H9 (cell line): ENCODE results near the gene DTX3L. TPM values are rescaled to one million over a fixed set of nuclear protein-coding genes. Genes with fewer than 3 reads are reported as not detected.

ENCODE experiments used
- DNase-seq: peaks from one replicate; pipeline ENCODE4 v3.0.0-alpha.2; 2017
- H2AFZ ChIP-seq: one replicate; pipeline ENCODE4 v1.6.1; 2013; ENCODE audit warnings: mild to moderate bottlenecking, low read length, control low read depth, moderate library complexity
- H2AK5ac ChIP-seq: 2 replicates; pipeline ENCODE4 v1.6.1; 2013; ENCODE audit warnings: low read length, control low read depth, mixed read lengths; ENCODE audit not compliant: insufficient read length
- H2BK120ac ChIP-seq: one replicate; pipeline ENCODE4 v1.6.1; 2013; ENCODE audit warnings: low read depth, mild to moderate bottlenecking, low read length, control low read depth, inconsistent platforms; ENCODE audit not compliant: poor library complexity, severe bottlenecking
- H2BK12ac ChIP-seq: 2 replicates; pipeline ENCODE4 v1.6.1; 2013; ENCODE audit warnings: low read length, control low read depth, mixed read lengths, low read depth; ENCODE audit not compliant: insufficient read length
- H2BK15ac ChIP-seq: 2 replicates; pipeline ENCODE4 v1.6.1; 2013; ENCODE audit warnings: low read depth, low read length, control low read depth
- H2BK20ac ChIP-seq: one replicate; pipeline ENCODE4 v1.6.1; 2013; ENCODE audit warnings: low read depth, mild to moderate bottlenecking, low read length, control low read depth, inconsistent platforms; ENCODE audit not compliant: poor library complexity, severe bottlenecking
- H2BK5ac ChIP-seq: 2 replicates; pipeline ENCODE4 v1.6.1; 2013; ENCODE audit warnings: low read length, control low read depth, mixed read lengths; ENCODE audit not compliant: insufficient read length
- H3K14ac ChIP-seq: 2 replicates; pipeline ENCODE4 v1.6.1; 2013; ENCODE audit warnings: low read length, control low read depth; ENCODE audit not compliant: insufficient read depth
- H3K18ac ChIP-seq: 2 replicates; pipeline ENCODE4 v1.6.1; 2013; ENCODE audit warnings: low read depth, mild to moderate bottlenecking, mixed read lengths, low read length, control low read depth; ENCODE audit not compliant: insufficient read length
- H3K23ac ChIP-seq: 2 replicates; pipeline ENCODE4 v1.6.1; 2013; ENCODE audit warnings: low read length, control low read depth, mixed read lengths, low read depth; ENCODE audit not compliant: insufficient read length
- H3K23me2 ChIP-seq: 2 replicates; pipeline ENCODE4 v1.6.1; 2013; ENCODE audit warnings: low read depth, mild to moderate bottlenecking, mixed read lengths, low read length, control low read depth; ENCODE audit not compliant: insufficient read length, poor library complexity, severe bottlenecking
- H3K27ac ChIP-seq: 2 replicates; pipeline ENCODE4 v1.5.1; 2013; ENCODE audit warnings: low read length, control low read depth, mixed read lengths, low read depth; ENCODE audit not compliant: insufficient read length
- H3K27me3 ChIP-seq: 2 replicates; pipeline ENCODE4 v1.6.1; 2013; ENCODE audit warnings: low read length, control low read depth, inconsistent platforms; ENCODE audit not compliant: insufficient read depth
- H3K4ac ChIP-seq: 2 replicates; pipeline ENCODE4 v1.6.1; 2013; ENCODE audit warnings: low read depth, mild to moderate bottlenecking, control low read depth, inconsistent platforms, low read length, moderate library complexity
- H3K4me1 ChIP-seq: 2 replicates; pipeline ENCODE4 v1.6.1; 2013; ENCODE audit warnings: low read length, control low read depth, inconsistent platforms; ENCODE audit not compliant: insufficient read depth
- H3K4me2 ChIP-seq: 2 replicates; pipeline ENCODE4 v1.6.1; 2013; ENCODE audit warnings: low read length, control low read depth, mixed read lengths; ENCODE audit not compliant: insufficient read length, insufficient read depth
- H3K56ac ChIP-seq: 2 replicates; pipeline ENCODE4 v1.6.1; 2013; ENCODE audit warnings: low read depth, mild to moderate bottlenecking, mixed read lengths, low read length, control low read depth; ENCODE audit not compliant: insufficient read length
- H3K79me1 ChIP-seq: 2 replicates; pipeline ENCODE4 v1.6.1; 2013; ENCODE audit warnings: low read depth, mild to moderate bottlenecking, moderate library complexity, low read length, control low read depth, inconsistent platforms; ENCODE audit not compliant: insufficient read depth, poor library complexity, severe bottlenecking
- H3K79me2 ChIP-seq: 2 replicates; pipeline ENCODE4 v1.6.1; 2013; ENCODE audit warnings: low read length, control low read depth, inconsistent platforms; ENCODE audit not compliant: insufficient read depth
- H3K9ac ChIP-seq: 2 replicates; pipeline ENCODE4 v1.6.1; 2013; ENCODE audit warnings: low read length, control low read depth, mixed read lengths; ENCODE audit not compliant: insufficient read length; ENCODE audit errors: extremely low read depth
- H3K9me3 ChIP-seq: one replicate; pipeline ENCODE4 v1.6.1; 2013; ENCODE audit warnings: low read depth, low read length, inconsistent platforms; ENCODE audit not compliant: control insufficient read depth
- H3T11ph ChIP-seq: one replicate; pipeline ENCODE4 v1.6.1; 2013; ENCODE audit warnings: mild to moderate bottlenecking, low read length, control low read depth, inconsistent platforms
- H4K20me1 ChIP-seq: one replicate; pipeline ENCODE4 v1.6.1; 2013; ENCODE audit not compliant: control insufficient read depth, insufficient read length, insufficient read depth
- H4K5ac ChIP-seq: 2 replicates; pipeline ENCODE4 v1.6.1; 2013; ENCODE audit warnings: low read depth, mild to moderate bottlenecking, mixed read lengths, low read length, control low read depth; ENCODE audit not compliant: insufficient read length
- H4K8ac ChIP-seq: replicated peaks from 2 replicates; pipeline ENCODE4 v1.6.1; 2013; ENCODE audit warnings: low read length, control low read depth, mixed read lengths, low read depth; ENCODE audit not compliant: insufficient read length
- H4K91ac ChIP-seq: 2 replicates; pipeline ENCODE4 v1.6.1; 2013; ENCODE audit warnings: low read depth, mild to moderate bottlenecking, moderate library complexity, mixed read lengths, low read length, control low read depth; ENCODE audit not compliant: insufficient read length
- H3K27ac Mint-ChIP-seq, 3 experiments: 2 replicates in 2 of 3; 3 replicates in 1 of 3; pipeline ENCODE4 v1.8.0; 2020 to 2021; ENCODE audit warnings: mixed read lengths in 3 of 3, mild to moderate bottlenecking in 1 of 3, moderate library complexity in 1 of 3
- H3K27me3 Mint-ChIP-seq: 2 replicates; pipeline ENCODE4 v1.8.0; 2021; ENCODE audit warnings: low read depth, mild to moderate bottlenecking, moderate library complexity, mixed read lengths
- H3K36me3 Mint-ChIP-seq, 3 experiments: 2 replicates in 2 of 3; 3 replicates in 1 of 3; pipeline ENCODE4 v1.8.0; 2020 to 2021; ENCODE audit warnings: low read depth in 3 of 3, mixed read lengths in 3 of 3; ENCODE audit not compliant: insufficient read depth in 1 of 3
- H3K4me1 Mint-ChIP-seq, 2 experiments: 2 replicates each; pipeline ENCODE4 v1.8.0; 2020; ENCODE audit warnings: mixed read lengths in 2 of 2
- H3K4me3 Mint-ChIP-seq, 2 experiments: 2 replicates in 1 of 2; 3 replicates in 1 of 2; pipeline ENCODE4 v1.8.0; 2020 to 2021; ENCODE audit warnings: mild to moderate bottlenecking in 2 of 2, mixed read lengths in 2 of 2, moderate library complexity in 1 of 2
- H3K9me3 Mint-ChIP-seq, 2 experiments: 2 replicates in 1 of 2; 3 replicates in 1 of 2; pipeline ENCODE4 v1.8.0; 2020; ENCODE audit warnings: mild to moderate bottlenecking in 2 of 2, mixed read lengths in 2 of 2, moderate library complexity in 1 of 2
- total RNA-seq: library from RNA; stranded (reverse); gene quantifications from 2 replicates; pipeline ENCODE4 v1.2.1, GENCODE V29; 2021
- TF ChIP-seq, protein P1 (sequence below): fragments of 200-600 bp; sonication (generic); conservative IDR thresholded peaks from 3 replicates; pipeline ENCODE4 v1.8.0; 2021; ENCODE audit warnings: antibody characterized with exemption, mild to moderate bottlenecking

The DTX3L gene
- total RNA-seq, 1 experiment from 2014 or later: 7.5 TPM

GRCh38 chr3:122586773-122587485 lies 22.8 kb downstream of the DTX3L start:
- H4K8ac ChIP-seq: no peak overlapping the region

More at GRCh38 chr3:122586773-122587485, 22.8 kb downstream of the DTX3L start:
- H3K27me3 Mint-ChIP-seq: no peaks in the 10 kb centered on the region
- Histone ChIP-seq H2BK20ac (no peak overlapping the region), H4K20me1 (no peaks in the 10 kb centered on the region), H4K91ac (no peak overlapping the region), H3K4ac (no peak overlapping the region), H2AK5ac (no peak overlapping the region), H2BK12ac (no peak overlapping the region), H3T11ph (no peak overlapping the region), H3K79me1 (no peaks in the 10 kb centered on the region), H3K14ac (no peak overlapping the region), H3K27me3 (no peaks in the 10 kb centered on the region), H2BK15ac (no peak overlapping the region), H3K9ac (no peak overlapping the region), H3K23ac (no peak overlapping the region), H3K4me2 (no peak overlapping the region), H3K18ac (no peak overlapping the region), H2AFZ (no peak overlapping the region), H3K56ac (no peak overlapping the region), H3K79me2 (no peaks in the 10 kb centered on the region), H3K23me2 (no peaks in the 10 kb centered on the region), H3K9me3 (no peaks in the 10 kb centered on the region), H4K5ac (no peak overlapping the region), H3K4me1 (no peaks in the 10 kb centered on the region; the same call in 1 of the 2 replicates), H2BK120ac (no peak overlapping the region), H3K27ac (no peak overlapping the region), H2BK5ac (no peak overlapping the region)
- H3K27ac Mint-ChIP-seq: no peak overlapping the region
- peaks cover 9 to 18% (median 12%) of the 10 kb centered on the region in 3 experiments for H3K36me3 Mint-ChIP-seq
- peaks cover 17 to 26% of the 10 kb centered on the region in 2 experiments for H3K9me3 Mint-ChIP-seq
- DNase-seq: no peak
- H3K4me3 Mint-ChIP-seq: no peak overlapping the region
- TF ChIP-seq, protein P1, sequence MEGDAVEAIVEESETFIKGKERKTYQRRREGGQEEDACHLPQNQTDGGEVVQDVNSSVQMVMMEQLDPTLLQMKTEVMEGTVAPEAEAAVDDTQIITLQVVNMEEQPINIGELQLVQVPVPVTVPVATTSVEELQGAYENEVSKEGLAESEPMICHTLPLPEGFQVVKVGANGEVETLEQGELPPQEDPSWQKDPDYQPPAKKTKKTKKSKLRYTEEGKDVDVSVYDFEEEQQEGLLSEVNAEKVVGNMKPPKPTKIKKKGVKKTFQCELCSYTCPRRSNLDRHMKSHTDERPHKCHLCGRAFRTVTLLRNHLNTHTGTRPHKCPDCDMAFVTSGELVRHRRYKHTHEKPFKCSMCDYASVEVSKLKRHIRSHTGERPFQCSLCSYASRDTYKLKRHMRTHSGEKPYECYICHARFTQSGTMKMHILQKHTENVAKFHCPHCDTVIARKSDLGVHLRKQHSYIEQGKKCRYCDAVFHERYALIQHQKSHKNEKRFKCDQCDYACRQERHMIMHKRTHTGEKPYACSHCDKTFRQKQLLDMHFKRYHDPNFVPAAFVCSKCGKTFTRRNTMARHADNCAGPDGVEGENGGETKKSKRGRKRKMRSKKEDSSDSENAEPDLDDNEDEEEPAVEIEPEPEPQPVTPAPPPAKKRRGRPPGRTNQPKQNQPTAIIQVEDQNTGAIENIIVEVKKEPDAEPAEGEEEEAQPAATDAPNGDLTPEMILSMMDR: no peak
- peaks cover 14 to 24% of the 10 kb centered on the region in 2 experiments for H3K4me1 Mint-ChIP-seq
